ENCODE measurements around the gene ZNF358.

- TF ChIP-seq EZH2 (IDR thresholded peaks at IDR 0.05; ENCODE audit: borderline replicate concordance, low read depth, low read length, severe bottlenecking) (no peak), CTCF (IDR thresholded peaks at IDR 0.05; ENCODE audit: borderline replicate concordance, extremely low read depth, low read length, poor library complexity, severe bottlenecking) (no peak)
Observed at GRCh38 chr19:7549429-7550148, 33.7 kb downstream of the ZNF358 start.
